Measurements from ENCODE around the gene TMEM229B.
A peak's percentile ranks its signal among the peaks of the same experiment; 100 is the strongest.
"Not testable (repeated sequence)": the region's sequence is repeated elsewhere in the genome, so short reads cannot be mapped to it uniquely, and the experiment has no call there.

Gene TMEM229B

DNA sequence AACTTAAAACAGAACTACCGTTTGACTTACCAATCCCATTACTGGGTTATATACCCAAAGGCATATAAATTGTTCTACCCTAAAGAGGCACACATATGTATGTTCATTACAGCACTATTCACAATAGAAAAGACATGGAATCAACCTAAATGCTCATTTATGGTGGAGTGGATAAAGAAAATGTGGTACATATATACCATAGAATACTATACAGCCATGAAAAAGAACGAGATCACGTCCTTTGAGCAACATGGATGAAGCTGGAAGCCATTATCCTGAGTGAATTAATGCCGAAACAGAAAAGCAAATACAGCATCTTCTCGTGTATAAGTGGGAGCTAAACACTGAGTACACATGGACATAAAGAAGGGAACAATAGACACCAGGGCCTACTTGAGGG, 31.8 kb downstream of the TMEM229B start:
- DNase-seq (ENCODE audit: low read depth in 2 of 2): no peak

GRCh38 chr14:67453575-67454300, 34.8 kb downstream of the TMEM229B start:
- no peak for DNase-seq (ENCODE audit: low read depth in 2 of 2)

DNA sequence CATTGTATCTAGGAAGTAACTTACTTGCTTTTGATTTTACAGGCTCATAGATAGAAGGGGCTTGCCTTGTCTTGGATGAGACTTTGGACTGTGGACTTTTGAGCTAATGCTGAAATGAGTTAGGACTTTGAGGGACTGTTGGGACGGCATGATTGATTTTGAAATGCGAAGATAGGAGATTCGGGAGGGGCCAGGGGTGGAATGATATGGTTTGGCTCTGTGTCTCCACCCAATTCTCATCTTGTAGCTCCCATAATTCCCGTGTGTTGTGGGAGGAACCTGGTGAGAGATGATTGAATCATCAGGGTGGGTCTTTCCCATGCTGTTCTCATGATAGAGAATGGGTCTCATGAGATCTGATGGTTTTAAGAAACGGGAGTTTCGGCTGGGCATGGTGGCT, 36.9 kb downstream of the TMEM229B start:
- DNase-seq (ENCODE audit: low read depth in 2 of 2): not testable (repeated sequence)

- no peak for DNase-seq (ENCODE audit: low read depth in 2 of 2)
Measured at GRCh38 chr14:67449096-67449495, 39.4 kb downstream of the TMEM229B start.

- DNase-seq (ENCODE audit: low read depth in 2 of 2): no peak
Measured at GRCh38 chr14:67447033-67447381, 41.5 kb downstream of the TMEM229B start.

- DNase-seq (ENCODE audit: low read depth in 2 of 2): no peak
Measured at GRCh38 chr14:67446371-67447032, 42.0 kb downstream of the TMEM229B start.

GRCh38 chr14:67444395-67444794, 44.1 kb downstream of the TMEM229B start:
- DNase-seq (ENCODE audit: low read depth in 2 of 2): no peak

- no peak for DNase-seq (ENCODE audit: low read depth in 2 of 2)
Measured at GRCh38 chr14:67442139-67442906, 46.2 kb downstream of the TMEM229B start.

- DNase-seq (ENCODE audit: low read depth in 2 of 2): no peak
Measured at GRCh38 chr14:67441672-67442071, 46.8 kb downstream of the TMEM229B start.

- DNase-seq (ENCODE audit: low read depth in 2 of 2): no peak
Measured at GRCh38 chr14:67441256-67441655, 47.3 kb downstream of the TMEM229B start.

GRCh38 chr14:67440513-67440912, 48.0 kb downstream of the TMEM229B start:
- no peak for DNase-seq (ENCODE audit: low read depth in 2 of 2)

DNA sequence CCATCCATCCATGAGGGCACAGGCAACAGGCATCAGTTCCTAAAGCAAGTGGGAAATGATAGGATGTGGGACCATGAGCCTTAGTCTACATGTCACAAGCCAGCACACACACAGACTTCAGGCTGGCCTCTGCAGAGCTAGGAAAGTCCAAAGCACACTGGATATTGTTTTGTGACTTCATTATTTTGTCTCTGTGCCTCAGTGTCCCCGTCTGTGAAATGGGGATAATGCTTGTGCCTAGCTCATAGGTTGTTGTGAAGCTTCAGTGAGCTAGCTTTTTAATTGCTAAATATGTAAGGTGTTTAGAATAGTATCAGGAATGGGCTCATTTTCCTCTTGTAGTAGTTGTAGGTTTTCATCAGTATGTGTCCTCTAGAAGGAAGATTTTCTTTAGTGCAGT, 49.6 kb downstream of the TMEM229B start:
- DNase-seq (ENCODE audit: low read depth in 2 of 2): no peak

DNA sequence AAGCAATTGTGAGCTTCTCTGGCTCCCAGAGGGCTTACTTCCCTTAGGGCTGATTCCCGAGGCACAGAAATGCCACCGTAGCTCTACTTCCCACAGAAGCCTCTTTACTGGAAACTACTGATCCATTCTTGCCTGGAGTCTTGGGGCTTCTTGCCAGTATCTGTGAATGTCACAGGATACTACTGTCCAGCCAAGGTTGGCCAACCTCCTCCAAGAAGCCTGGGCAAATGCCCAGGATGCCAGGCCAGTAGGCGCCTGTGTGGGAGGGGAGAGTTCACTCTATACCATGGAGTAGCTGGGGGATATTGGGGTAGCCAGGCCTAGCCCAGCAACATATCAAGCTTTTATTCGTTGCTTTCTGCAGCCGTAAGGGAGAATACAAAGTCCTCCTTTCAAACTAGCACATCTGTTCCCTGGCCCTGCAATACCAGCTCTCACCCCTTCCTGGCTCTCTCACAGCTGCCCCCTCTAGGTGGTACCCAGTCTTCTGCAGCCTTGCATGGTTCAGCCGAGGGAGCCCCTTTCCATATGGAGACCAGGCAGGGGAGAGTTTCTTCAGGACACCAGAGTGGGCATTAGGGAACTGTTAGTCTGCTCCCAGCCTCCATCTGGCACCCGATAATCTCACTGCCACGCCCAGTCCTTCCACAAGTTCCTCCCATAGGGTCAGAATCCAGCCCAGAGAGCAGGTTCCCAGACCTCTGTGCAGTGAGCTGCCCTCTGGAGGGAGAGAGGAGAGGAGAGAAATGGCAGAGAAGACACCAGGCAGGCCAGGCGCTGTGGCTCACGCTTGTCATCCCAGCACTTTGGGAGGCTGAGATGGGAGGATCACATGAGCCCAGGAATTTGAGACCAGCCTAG, 52.3 kb downstream of the TMEM229B start:
- no peak for DNase-seq (ENCODE audit: low read depth in 2 of 2)

GRCh38 chr14:67435603-67436002, 52.9 kb downstream of the TMEM229B start:
- no peak for DNase-seq (ENCODE audit: low read depth in 2 of 2)

DNA sequence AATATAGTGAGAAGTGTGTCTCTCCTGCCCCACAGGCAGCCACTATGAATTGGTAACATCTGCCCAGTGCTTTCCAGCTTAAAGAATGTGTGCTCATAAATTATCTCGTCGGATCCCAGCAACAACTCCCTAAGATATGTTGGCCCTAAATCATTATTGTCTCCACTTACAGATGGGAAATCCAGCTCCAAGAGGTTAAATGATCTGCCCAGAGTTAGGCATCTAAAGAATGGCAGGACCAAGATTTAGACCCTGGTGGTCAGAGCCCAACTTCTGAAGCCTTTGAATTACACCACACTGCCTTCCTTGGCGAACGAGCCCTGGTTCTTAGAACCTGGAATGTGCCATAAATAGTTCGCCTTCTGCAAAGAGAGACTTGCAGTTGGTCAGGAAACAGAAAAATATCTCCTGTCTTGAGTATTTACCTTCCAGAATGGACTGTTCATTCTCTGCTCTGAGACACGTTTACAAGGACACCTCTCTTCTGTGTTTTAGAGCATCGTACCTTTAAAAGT, 56.4 kb downstream of the TMEM229B start:
- DNase-seq (ENCODE audit: low read depth in 2 of 2): no peak

GRCh38 chr14:67429510-67430205, 58.9 kb downstream of the TMEM229B start:
- DNase-seq (ENCODE audit: low read depth in 2 of 2): no peak

GRCh38 chr14:67428501-67429031, 60.0 kb downstream of the TMEM229B start:
- DNase-seq (ENCODE audit: low read depth in 2 of 2): no peak

- DNase-seq (ENCODE audit: low read depth in 2 of 2): peak; percentile 27 to 33
Measured at GRCh38 chr14:67426983-67427606, 61.4 kb downstream of the TMEM229B start.

DNA sequence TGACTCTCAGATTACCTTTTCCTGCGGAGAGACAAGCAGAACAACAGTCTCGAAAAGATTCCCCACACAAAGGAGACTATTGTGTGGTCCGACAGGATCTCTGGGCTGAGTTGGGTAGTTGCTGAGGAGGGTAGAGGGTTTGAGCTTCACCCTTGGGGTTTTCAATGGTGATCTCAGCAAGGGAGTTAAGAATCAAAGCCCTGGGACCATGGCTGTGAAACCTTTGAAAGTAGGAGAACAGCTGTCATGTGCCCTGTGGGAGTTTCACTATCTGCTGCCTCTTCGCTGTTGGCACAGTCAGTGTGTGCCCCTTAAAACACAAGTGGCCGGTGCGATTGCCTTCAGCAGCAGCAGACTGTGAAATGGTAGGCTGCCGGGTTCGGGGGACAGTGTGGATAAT, 62.4 kb downstream of the TMEM229B start:
- DNase-seq (ENCODE audit: low read depth in 2 of 2): no peak

- no peak for DNase-seq (ENCODE audit: low read depth in 2 of 2)
Measured at GRCh38 chr14:67425608-67426007, 62.9 kb downstream of the TMEM229B start.

Data from stimulated activated CD8-positive, alpha-beta memory T cell treated with anti-CD3 and anti-CD28 coated beads, Interleukin-15, amount 100 ng/mL, for 4 hours (primary cell).